ENCODE data around the gene PSD. TPM values are rescaled to one million over a fixed set of nuclear protein-coding genes. Genes with fewer than 3 reads are reported as not detected.
A peak's percentile ranks its signal among the peaks of the same experiment; 100 is the strongest.
"Not testable (repeated sequence)": the region's sequence is repeated elsewhere in the genome, so short reads cannot be mapped to it uniquely, and the experiment has no call there.

The PSD gene
- total RNA-seq (2014; rRNA removed; shearing (Covaris generic)), result 5.2 and 6.1 TPM in 2 replicates

DNA sequence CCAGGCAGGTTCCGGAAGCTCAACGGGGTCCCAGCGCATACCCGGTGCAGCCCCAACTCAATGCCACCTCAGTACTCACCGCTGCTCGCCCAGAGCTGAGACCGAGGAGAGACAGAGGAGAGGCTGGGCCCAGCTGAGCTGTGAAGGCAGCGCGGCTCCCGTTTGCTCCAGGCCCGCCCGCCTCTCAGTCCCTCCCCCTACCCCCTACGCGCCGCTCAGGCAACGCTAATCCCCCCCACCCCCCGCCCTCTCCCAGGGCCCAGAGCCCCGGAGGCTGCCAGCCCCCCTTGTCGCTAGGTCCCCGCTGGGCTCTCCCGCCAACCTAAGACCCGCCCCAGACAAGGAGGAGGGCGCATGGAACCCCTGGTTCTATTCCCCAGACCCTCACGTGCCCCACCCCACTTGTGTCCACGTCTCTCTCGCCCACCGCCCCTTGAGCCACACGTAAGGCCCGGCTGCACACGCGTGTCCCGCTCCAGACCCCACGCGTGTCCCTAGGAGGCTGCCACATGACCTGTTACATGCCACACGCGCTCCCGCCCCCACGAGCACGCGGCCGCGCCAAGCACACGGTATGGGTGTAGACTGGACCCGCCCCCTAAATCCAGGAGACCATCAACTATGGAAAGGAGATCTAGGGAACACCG is at the start of gene PSD:
TSS of gene PSD (minus strand) at position 164 of the 647 bp plus-strand sequence. CDS start 1,747 bp downstream, outside the sequence.
- Histone ChIP-seq H3K36me3 (replicated peaks; ENCODE audit: control insufficient read depth, insufficient read depth, low read length) (no peaks in the 10 kb centered on the region; the same call in none of the 2 replicates), H3K4me3 (ENCODE audit: insufficient read depth, low read depth, low read length) (peak within 1 kb of the TSS; percentile 97), H3K27me3 (ENCODE audit: control insufficient read depth, insufficient read depth, low read length) (peaks cover 9% of the 10 kb centered on the region; the same call in 1 of the 2 replicates)
- peak; percentile 97 for DNase-seq

DNA sequence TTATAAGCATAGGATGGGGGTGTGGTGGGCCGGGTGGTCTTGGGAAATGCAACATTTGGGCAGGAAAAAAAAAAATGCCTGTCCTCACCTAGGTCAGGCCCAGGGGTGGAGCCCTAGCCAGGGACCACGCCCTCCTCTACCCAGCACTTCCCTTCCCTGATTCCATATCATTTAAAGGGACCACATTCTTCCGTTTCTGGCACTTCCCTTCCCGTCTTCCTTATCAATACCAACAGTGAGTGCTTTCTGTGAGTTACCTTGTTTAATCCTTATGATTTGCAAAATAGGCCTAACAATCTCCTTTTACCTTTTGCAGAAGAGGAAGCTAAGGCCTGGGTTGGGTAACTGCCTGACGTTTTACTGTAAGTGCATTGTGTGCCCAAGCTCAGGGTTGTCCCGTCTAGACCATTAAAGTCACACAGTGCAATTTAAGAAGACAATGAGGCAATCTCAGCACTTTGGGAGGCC is 49.4 kb upstream of the PSD start:
- H3K27me3 ChIP-seq (ENCODE audit: control insufficient read depth, insufficient read depth, low read length), result no peaks in the 10 kb centered on the region
- H3K4me3 ChIP-seq (ENCODE audit: insufficient read depth, low read depth, low read length), result no peak overlapping the region
- DNase-seq, result no peak
- no peaks in the 10 kb centered on the region for H3K36me3 ChIP-seq (replicated peaks; ENCODE audit: control insufficient read depth, insufficient read depth, low read length)

DNA sequence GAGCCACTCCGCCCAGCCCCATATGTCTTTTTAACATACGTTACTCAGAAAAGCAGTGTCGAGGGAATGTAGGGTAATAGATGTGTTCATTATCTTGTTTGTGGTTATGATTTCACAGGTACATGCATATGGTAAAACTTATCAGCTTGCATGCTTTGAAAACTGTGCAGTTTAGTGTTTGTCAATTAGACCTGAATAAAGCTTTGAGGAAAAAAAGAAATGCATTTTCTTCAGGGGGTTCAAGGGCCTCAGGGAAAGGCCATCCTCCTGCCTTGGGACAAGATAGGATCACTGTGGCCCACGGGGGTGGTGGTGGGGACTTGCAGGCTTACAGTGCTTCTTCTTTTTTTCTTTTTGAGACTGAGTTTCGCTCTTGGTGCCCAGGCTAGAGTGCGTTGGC is 48.7 kb upstream of the PSD start:
- no peak for DNase-seq
- Histone ChIP-seq H3K4me3 (ENCODE audit: insufficient read depth, low read depth, low read length) (no peak overlapping the region), H3K36me3 (replicated peaks; ENCODE audit: control insufficient read depth, insufficient read depth, low read length) (no peaks in the 10 kb centered on the region), H3K27me3 (ENCODE audit: control insufficient read depth, insufficient read depth, low read length) (peaks cover 2% of the 10 kb centered on the region; the same call in 1 of the 2 replicates)

DNA sequence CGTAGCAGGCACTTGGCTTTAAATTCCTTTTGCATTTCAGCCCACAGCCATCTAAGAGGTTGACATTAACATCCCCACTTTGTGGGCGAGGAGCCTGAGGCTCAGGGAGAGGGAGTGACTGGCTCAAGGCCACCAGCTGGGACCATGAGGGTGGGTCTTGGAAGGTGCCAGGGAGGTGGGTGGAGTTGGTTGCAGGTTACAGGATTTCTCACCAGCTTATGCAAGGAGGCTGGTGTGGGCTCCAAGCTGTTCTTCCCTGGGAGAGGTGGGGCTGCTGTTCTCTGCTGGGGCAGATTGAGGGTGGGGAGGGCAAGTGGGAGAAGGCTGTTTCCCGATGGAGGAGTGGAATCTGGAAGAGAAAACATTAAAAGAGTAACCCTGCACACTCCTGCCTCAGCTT is 46.9 kb upstream of the PSD start:
- Histone ChIP-seq H3K36me3 (replicated peaks; ENCODE audit: control insufficient read depth, insufficient read depth, low read length) (no peaks in the 10 kb centered on the region), H3K4me3 (ENCODE audit: insufficient read depth, low read depth, low read length) (no peak overlapping the region), H3K27me3 (ENCODE audit: control insufficient read depth, insufficient read depth, low read length) (peaks cover 2% of the 10 kb centered on the region; the same call in 1 of the 2 replicates)
- no peak for DNase-seq

DNA sequence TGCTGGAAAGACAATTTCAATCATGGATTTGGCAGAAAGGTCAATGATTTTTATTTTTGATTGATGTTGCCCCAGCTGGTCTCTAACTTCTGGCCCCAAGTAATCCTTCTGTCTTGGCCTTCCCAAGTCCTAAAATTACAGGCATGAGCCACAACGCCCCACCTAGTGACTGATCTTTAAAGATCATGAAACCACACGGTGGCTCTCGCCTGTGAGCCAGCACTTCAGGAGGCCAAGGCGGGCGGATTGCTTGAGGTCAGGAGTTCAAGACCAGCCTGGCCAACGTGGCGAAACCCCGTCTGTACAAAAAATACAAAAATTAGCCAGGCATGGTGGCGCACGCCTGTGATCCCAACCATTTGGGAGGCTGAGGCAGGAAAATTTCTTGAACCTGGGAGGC is 45.4 kb upstream of the PSD start:
- Histone ChIP-seq H3K4me3 (ENCODE audit: insufficient read depth, low read depth, low read length) (no peak overlapping the region), H3K27me3 (ENCODE audit: control insufficient read depth, insufficient read depth, low read length) (peaks cover 2% of the 10 kb centered on the region; the same call in 1 of the 2 replicates), H3K36me3 (replicated peaks; ENCODE audit: control insufficient read depth, insufficient read depth, low read length) (no peaks in the 10 kb centered on the region)
- no peak for DNase-seq

DNA sequence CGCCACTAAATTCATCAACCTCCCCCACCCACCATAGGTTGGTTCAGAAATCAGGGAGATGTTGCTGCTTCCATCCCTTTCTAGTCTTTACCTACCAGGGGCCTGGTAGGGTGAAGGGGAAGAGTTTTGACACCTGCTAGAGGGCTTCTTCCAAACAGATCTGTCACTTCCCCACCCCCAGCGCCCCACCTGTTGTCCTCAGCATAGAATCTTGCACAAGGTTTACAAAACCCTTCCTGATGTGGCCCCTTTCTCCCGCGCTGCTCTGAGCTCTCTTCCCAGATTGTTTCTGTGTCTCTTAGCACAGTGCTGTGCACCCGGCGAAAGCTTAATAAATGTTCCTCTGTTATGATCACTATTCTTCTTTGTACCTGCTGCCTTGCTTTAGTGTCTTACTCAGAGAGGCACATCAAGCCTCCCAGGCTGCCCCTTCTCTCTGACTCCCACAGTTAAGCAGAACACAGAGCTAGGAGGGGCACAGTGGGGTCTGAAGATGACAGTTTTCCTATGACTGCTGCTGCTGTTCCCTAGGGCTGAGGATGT is 44.0 kb upstream of the PSD start:
- peaks cover 2% of the 10 kb centered on the region; the same call in 1 of the 2 replicates for H3K27me3 ChIP-seq (ENCODE audit: control insufficient read depth, insufficient read depth, low read length)
- DNase-seq, result no peak
- peak overlapping the region; percentile 17; the same call in 1 of the 2 replicates for H3K4me3 ChIP-seq (ENCODE audit: insufficient read depth, low read depth, low read length)
- H3K36me3 ChIP-seq (replicated peaks; ENCODE audit: control insufficient read depth, insufficient read depth, low read length), result no peaks in the 10 kb centered on the region

DNA sequence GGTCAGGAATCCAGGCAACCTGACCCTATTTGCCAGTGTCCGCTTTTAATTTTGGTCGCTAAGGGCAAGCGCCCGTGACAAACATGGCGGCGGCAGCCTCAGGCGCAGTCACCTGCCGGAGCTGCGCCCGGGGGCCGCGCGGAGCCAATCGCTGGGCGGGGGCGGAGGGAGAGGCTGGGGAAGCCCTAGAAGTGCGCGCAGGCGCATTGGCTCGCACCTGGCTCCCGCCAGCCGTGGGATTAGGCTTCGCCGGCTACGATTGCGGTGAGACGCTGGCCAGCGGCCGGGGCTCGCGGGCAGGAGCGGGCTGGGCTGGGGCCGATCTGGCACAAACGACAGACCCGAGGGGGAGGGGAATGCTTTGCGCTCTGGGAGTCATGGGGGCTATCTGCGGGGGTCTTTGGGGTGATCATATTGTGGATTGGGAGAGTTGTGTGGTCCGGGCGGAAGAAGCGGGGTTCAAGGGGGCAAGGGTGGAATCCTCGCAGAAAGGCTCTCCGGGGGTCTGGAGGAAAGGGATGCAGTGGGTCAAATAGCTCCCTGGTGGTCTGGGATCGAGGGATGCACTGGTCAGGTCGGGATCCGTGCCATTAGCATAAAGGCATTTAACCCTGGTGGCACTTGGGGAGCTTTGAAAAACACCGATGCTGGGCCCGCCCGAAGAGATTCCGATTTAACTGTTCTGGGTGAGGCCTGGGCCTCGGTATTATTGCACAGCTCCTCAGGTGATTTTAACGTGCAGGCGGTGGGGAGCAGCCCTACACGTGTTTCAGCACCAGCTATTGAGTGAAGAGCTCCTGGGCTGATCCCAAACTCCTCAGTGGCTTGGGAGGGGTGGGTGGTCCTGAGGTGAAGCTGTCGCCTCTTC is 42.8 kb upstream of the PSD start:
- Histone ChIP-seq H3K36me3 (replicated peaks; ENCODE audit: control insufficient read depth, insufficient read depth, low read length) (0 out of 2 replicates have a peak, but pooled peaks cover 1% of the 10 kb centered on the region), H3K4me3 (ENCODE audit: insufficient read depth, low read depth, low read length) (peak overlapping the region; percentile 68)

DNA sequence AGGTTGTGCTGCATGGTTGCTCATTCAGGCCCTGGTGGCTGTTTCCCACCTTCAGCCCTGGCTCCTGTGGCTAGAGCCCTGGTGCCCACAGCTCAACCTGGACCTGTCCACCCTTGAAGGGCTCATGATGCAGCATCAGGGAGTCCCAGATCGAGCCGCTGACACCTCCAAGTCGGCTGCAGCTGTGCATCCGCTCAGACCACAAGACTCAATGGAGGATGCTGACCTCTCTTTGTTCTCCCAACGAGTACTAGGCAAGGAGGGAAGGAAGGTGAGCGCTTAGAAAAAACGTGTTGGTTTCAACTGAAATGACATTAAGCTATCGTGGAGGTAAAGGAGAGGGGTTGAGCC is 42.2 kb upstream of the PSD start:
- Histone ChIP-seq H3K27me3 (ENCODE audit: control insufficient read depth, insufficient read depth, low read length) (peaks cover 2% of the 10 kb centered on the region; the same call in 1 of the 2 replicates), H3K4me3 (ENCODE audit: insufficient read depth, low read depth, low read length) (peak overlapping the region; percentile 23; the same call in 1 of the 2 replicates), H3K36me3 (replicated peaks; ENCODE audit: control insufficient read depth, insufficient read depth, low read length) (0 out of 2 replicates have a peak, but pooled peaks cover 1% of the 10 kb centered on the region)
- DNase-seq, result no peak

More for the DNA sequence above, 42.8 kb upstream of the PSD start:
- peak; percentile 100 for DNase-seq
- peaks cover 2% of the 10 kb centered on the region; the same call in 1 of the 2 replicates for H3K27me3 ChIP-seq (ENCODE audit: control insufficient read depth, insufficient read depth, low read length)

DNA sequence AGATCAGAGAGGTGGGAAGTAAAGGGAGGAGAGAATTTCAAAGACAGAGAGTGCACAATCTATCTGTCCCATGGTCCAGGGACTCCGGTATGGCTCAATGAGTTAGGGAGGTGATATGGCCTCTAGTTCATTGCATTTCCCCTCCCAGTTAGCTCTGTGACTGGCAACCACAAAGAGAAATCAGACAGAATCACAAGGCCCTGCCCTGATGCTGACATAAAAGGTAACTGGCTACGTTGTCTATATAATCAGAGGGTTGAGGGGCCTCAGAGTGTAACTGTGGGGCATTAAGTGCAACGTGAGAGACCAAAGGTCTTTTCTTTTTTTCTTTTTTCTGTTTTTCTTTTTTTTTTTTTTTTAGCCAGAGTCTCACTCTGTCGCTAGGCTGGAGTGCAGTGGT is 40.1 kb upstream of the PSD start:
- Histone ChIP-seq H3K36me3 (replicated peaks; ENCODE audit: control insufficient read depth, insufficient read depth, low read length) (peaks cover 3% of the 10 kb centered on the region), H3K4me3 (ENCODE audit: insufficient read depth, low read depth, low read length) (no peak overlapping the region), H3K27me3 (ENCODE audit: control insufficient read depth, insufficient read depth, low read length) (peaks cover 2% of the 10 kb centered on the region; the same call in 1 of the 2 replicates)
- DNase-seq, result no peak

DNA sequence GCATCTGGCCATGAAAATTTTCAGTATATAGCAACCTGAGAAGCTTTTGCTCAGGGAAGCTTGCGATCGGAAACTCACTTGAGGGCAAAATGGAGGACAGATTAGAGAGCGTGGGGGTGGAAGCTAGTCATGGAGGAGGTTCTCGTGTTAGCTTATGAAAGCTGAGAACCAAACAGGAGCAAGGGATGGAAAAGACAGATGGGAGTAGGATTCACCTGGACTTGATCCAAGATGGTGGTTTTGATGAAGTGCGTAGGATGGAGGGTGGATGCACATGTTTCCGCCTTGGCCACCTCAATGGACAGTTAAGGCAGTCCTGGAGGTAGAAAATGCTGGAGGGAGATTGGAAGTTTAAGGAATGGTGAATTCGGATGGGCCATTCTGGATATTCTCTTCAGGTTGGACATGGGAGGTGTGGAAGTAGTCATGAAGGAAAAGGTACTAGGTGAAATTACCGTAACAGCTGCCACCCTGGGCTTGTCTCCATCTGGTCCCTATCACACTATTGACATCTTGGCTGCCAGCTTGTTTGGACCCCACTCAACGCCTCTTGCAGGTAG is 39.1 kb upstream of the PSD start:
- peaks cover under 1% of the 10 kb centered on the region; the same call in 1 of the 2 replicates for H3K27me3 ChIP-seq (ENCODE audit: control insufficient read depth, insufficient read depth, low read length)
- DNase-seq, result no peak
- no peak overlapping the region for H3K4me3 ChIP-seq (ENCODE audit: insufficient read depth, low read depth, low read length)
- peaks cover 5% of the 10 kb centered on the region for H3K36me3 ChIP-seq (replicated peaks; ENCODE audit: control insufficient read depth, insufficient read depth, low read length)

DNA sequence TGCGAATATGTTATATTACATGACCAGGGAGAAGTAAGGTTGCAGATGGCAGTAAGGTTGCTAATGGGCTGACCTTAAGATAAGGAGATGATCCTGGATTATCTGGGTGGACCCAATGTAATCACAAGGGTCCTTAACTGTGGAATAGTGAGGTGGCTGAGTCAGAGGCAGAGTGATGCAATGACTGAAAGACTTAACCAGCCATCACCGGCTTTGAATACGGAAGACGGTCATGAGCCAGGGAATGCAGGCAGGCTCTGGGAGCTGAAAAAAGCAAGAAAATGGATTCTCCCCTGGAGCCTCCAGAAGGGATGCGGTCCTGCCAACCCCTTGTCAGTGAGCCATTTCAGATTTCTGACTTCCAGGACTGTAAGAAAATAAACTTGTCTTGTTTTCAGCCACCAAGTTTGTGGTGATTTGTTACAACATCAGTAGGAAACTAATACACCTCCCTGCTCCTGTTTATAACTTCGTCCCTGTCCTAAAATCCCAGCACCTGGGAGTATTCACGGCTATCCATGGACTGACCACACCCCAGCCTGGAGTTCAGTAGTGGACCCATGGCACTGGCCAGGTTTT is 37.4 kb upstream of the PSD start:
- no peaks in the 10 kb centered on the region; the same call in 1 of the 2 replicates for H3K27me3 ChIP-seq (ENCODE audit: control insufficient read depth, insufficient read depth, low read length)
- no peak for DNase-seq
- H3K36me3 ChIP-seq (replicated peaks; ENCODE audit: control insufficient read depth, insufficient read depth, low read length), result peaks cover 7% of the 10 kb centered on the region
- H3K4me3 ChIP-seq (ENCODE audit: insufficient read depth, low read depth, low read length), result no peak overlapping the region

DNA sequence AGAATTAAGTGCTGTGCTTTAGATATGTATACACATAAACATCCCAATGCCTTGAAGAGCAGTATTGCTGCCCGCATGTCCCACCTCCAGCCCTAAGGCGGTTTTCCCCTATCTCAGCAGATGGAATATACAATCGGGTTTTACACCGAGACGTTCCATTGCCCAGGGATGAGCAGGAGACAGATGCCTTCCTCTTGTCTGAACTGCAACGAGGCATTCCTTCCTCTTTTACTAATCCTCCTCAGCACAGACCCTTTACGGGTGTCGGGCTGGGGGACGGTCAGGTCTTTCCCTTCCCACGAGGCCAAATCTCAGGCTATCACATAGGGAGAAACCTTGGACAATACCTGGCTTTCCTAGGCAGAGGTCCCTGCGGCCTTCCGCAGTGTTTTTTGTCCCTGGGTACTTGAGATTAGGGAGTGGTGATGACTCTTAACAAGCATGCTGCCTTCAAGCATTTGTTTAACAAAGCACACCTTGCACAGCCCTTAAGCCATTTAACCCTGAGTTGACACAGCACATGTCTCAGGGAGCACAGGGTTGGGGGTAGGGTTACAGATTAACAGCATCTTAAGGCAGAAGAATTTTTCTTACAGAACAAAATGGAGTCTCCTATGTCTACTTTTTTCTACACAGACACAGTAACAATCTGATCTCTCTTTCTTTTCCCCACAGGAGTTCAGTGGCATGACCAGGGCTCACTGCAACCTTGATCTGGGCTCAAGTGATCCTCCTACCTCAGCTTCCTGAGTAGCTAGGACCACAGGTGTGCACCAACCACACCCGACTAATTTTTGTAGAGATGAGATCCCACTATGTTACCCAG is 36.3 kb upstream of the PSD start:
- H3K4me3 ChIP-seq (ENCODE audit: insufficient read depth, low read depth, low read length); H3K27me3 ChIP-seq (ENCODE audit: control insufficient read depth, insufficient read depth, low read length); DNase-seq; H3K36me3 ChIP-seq (replicated peaks; ENCODE audit: control insufficient read depth, insufficient read depth, low read length): not testable (repeated sequence)

DNA sequence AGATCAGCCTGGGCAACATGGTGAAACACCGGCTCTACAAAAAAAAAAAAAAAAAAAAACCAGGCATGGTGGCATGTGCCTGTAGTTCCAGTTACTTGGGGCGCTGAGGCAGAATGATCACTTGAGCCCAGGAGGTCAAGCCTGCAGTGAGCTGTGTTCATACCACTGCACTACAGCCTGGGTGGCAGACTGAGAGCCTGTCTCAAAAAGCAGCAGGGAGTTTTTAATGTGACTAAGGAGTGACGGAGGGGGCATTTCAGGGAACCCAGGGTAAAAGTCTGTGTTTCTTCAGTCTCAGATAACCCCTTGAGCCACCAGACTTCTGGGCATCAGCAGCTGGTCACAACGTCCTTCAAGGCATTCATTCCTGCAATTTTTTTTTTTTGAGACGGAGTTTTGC is 34.9 kb upstream of the PSD start:
- H3K27me3 ChIP-seq (ENCODE audit: control insufficient read depth, insufficient read depth, low read length), result no peaks in the 10 kb centered on the region; the same call in 1 of the 2 replicates

More for the DNA sequence above, 34.9 kb upstream of the PSD start:
- H3K36me3 ChIP-seq (replicated peaks; ENCODE audit: control insufficient read depth, insufficient read depth, low read length), result peaks cover 7% of the 10 kb centered on the region
- DNase-seq, result no peak
- no peak overlapping the region for H3K4me3 ChIP-seq (ENCODE audit: insufficient read depth, low read depth, low read length)
